Esophagus squamous epithelium (tissue), 5 donors: ENCODE results near the gene LMX1B. TPM values are rescaled to one million over a fixed set of nuclear protein-coding genes. Genes with fewer than 3 reads are reported as not detected.
"Not testable (repeated sequence)": the region's sequence is repeated elsewhere in the genome, so short reads cannot be mapped to it uniquely, and the experiment has no call there.

Experiments
- DNase-seq: peaks from one replicate; lab custom pipeline; 2025; lab: John Stamatoyannopoulos, UW
- H3K27ac ChIP-seq, 4 donors: fragments of 200-600 bp; sonication (generic); one replicate each; pipeline ENCODE4 v1.5.1; 2016 to 2019; ENCODE audit warnings: mild to moderate bottlenecking in 1 of 4
- H3K27me3 ChIP-seq, 4 donors: fragments of 200-600 bp; sonication (generic); 1 replicate in 3 of 4; 2 replicates in 1 of 4; pipeline versions ENCODE4 v1.5.1 to v1.6.0; 2017 to 2021; ENCODE audit warnings: antibody characterized with exemption in 1 of 4
- H3K36me3 ChIP-seq, 3 donors: fragments of 200-600 bp; sonication (generic); one replicate each; pipeline ENCODE4 v1.5.1; 2016 to 2019
- H3K4me1 ChIP-seq, 3 donors: fragments of 200-600 bp; sonication (generic); one replicate each; pipeline ENCODE4 v1.5.1; 2017 to 2019
- H3K4me3 ChIP-seq, 4 donors: fragments of 200-600 bp; sonication (generic); 1 replicate in 3 of 4; 2 replicates in 1 of 4; pipeline ENCODE4 v1.5.1; 2016 to 2019; ENCODE audit warnings: mild to moderate bottlenecking in 2 of 4, moderate library complexity in 1 of 4
- H3K9me3 ChIP-seq, 3 donors: fragments of 200-600 bp; sonication (generic); one replicate each; pipeline ENCODE4 v1.5.1; 2016 to 2019
- CTCF ChIP-seq, 6 experiments: fragments of 450-650 bp in 4 of 6; fragments of 200-600 bp in 2 of 6; sonication (generic) in 2 of 6; IDR thresholded peaks; one replicate each; pipeline ENCODE4 v1.5.1; 2016 to 2019; ENCODE audit warnings: antibody characterized with exemption in 6 of 6, mild to moderate bottlenecking in 4 of 6, moderate library complexity in 4 of 6
- POLR2A ChIP-seq, 4 donors: fragments of 450-650 bp; IDR thresholded peaks; one replicate each; pipeline ENCODE4 v1.6.1; 2017; ENCODE audit warnings: antibody characterized with exemption in 4 of 4, mild to moderate bottlenecking in 4 of 4, moderate library complexity in 3 of 4
- WGBS, 2 donors: methylation state at CpG; one replicate each; pipeline ENCODE4 v1.1.5; 2018; 5-methylcytosine and 5-hydroxymethylcytosine counted together
- intact Hi-C: fragments of 100-400 bp; cut with DNase I; formaldehyde crosslinking; loops from one replicate; pipeline ENCODE4 v1.15.0; 2022
- total RNA-seq, 4 donors: library from RNA; depleted of rRNA; stranded (reverse); fragments of >200 nt; gene quantifications; one replicate each; pipeline ENCODE4 v1.1.0, GENCODE V29; 2016
- donor health status: DM: yes; HTN: yes; CAD: no.

Gene LMX1B
- total RNA-seq, 4 donors from 2014 or later: 0.23 TPM; not detected in 3

GRCh38 chr9:126652140-126652582 is 38.4 kb downstream of the LMX1B start:
- intact Hi-C loops: no loop called here
- no peak for DNase-seq
- no peaks in the 10 kb centered on the region for H3K36me3 ChIP-seq
- peaks cover 0 to 6% (median 0%) of the 10 kb centered on the region in 3 donors for H3K4me1 ChIP-seq
- H3K27ac ChIP-seq: no peak overlapping the region
- H3K9me3 ChIP-seq: no peaks in the 10 kb centered on the region
- H3K4me3 ChIP-seq: no peak overlapping the region
- WGBS, 2 donors: 0 to 15% methylated on average over 2 to 4 of the region's 18 CpGs
- H3K27me3 ChIP-seq: peaks cover 0 to 97% (median 2%) of the 10 kb centered on the region in 4 donors
- TF ChIP-seq POLR2A (IDR thresholded peaks at IDR 0.05): no peak
- no peak for TF ChIP-seq CTCF (IDR thresholded peaks at IDR 0.05)

GRCh38 chr9:126654124-126654523 is 40.4 kb downstream of the LMX1B start:
- H3K9me3 ChIP-seq: no peaks in the 10 kb centered on the region
- H3K36me3 ChIP-seq: no peaks in the 10 kb centered on the region
- H3K27me3 ChIP-seq: peaks cover 0 to 97% (median 2%) of the 10 kb centered on the region in 4 donors
- H3K4me3 ChIP-seq: no peak overlapping the region
- 92 to 93% methylated on average over 6 to 7 of the region's 7 CpGs for WGBS, 2 donors
- H3K27ac ChIP-seq: no peak overlapping the region
- intact Hi-C loops: no loop called here
- TF ChIP-seq POLR2A (IDR thresholded peaks at IDR 0.05): no peak
- no peak for TF ChIP-seq CTCF (IDR thresholded peaks at IDR 0.05)
- DNase-seq: no peak
- peaks cover 0 to 6% (median 0%) of the 10 kb centered on the region in 3 donors for H3K4me1 ChIP-seq

- intact Hi-C loops, H3K4me3 ChIP-seq, H3K9me3 ChIP-seq, DNase-seq, H3K27ac ChIP-seq, H3K36me3 ChIP-seq, H3K4me1 ChIP-seq: not testable (repeated sequence)
- whole genome bisulfite sequencing, 2 donors: 65 to 85% methylated on average over 4 of the region's 4 CpGs
- peaks cover 0 to 93% (median 2%) of the 10 kb centered on the region in 4 donors for H3K27me3 ChIP-seq
Measured at GRCh38 chr9:126656214-126656613, 42.5 kb downstream of the LMX1B start.

GRCh38 chr9:126658201-126658825 is 44.6 kb downstream of the LMX1B start:
- intact Hi-C loops: no loop called here
- no peaks in the 10 kb centered on the region for H3K36me3 ChIP-seq
- WGBS, 2 donors: 72 to 78% methylated on average over 9 to 13 of the region's 13 CpGs
- DNase-seq: no peak
- no peak for TF ChIP-seq POLR2A (IDR thresholded peaks at IDR 0.05)
- TF ChIP-seq CTCF (IDR thresholded peaks at IDR 0.05): no peak
- H3K27me3 ChIP-seq: peaks cover 0 to 93% (median 0%) of the 10 kb centered on the region in 4 donors
- no peaks in the 10 kb centered on the region for H3K9me3 ChIP-seq
- H3K27ac ChIP-seq: no peak overlapping the region
- H3K4me3 ChIP-seq: no peak overlapping the region
- H3K4me1 ChIP-seq: peaks cover 6 to 18% (median 9%) of the 10 kb centered on the region in 3 donors

- no peaks in the 10 kb centered on the region for H3K9me3 ChIP-seq
- no peaks in the 10 kb centered on the region for H3K36me3 ChIP-seq
- H3K27ac ChIP-seq: no peak overlapping the region
- WGBS, 2 donors: 84% methylated on average over 5 of the region's 11 CpGs; no CpG with 5 or more reads in 1 of the 2 donors
- intact Hi-C loops: no loop called here
- TF ChIP-seq CTCF (IDR thresholded peaks at IDR 0.05) (no peak), POLR2A (IDR thresholded peaks at IDR 0.05) (no peak)
- peaks cover 0 to 93% (median under 1%) of the 10 kb centered on the region in 4 donors for H3K27me3 ChIP-seq
- peaks cover 6 to 25% (median 9%) of the 10 kb centered on the region in 3 donors for H3K4me1 ChIP-seq
- H3K4me3 ChIP-seq: no peak overlapping the region
- DNase-seq: no peak
Measured at GRCh38 chr9:126658956-126659555, 45.3 kb downstream of the LMX1B start.
